A549 treated with ZK216348 at 1 μM for 4 hours (cell line): ENCODE data around the gene TMEM192. TPM values are rescaled to one million over a fixed set of nuclear protein-coding genes. Genes with fewer than 3 reads are reported as not detected.

Experiments
- total RNA-seq: library from RNA; stranded (reverse); fragments of 200-300 nt; extraction: Qiagen RNA extraction; gene quantifications from 5 replicates; pipeline ENCODE4 v1.2.3, GENCODE V29; 2022; ENCODE audit warnings: low read depth

TMEM192 gene
- total RNA-seq: 6.1 to 9.4 TPM (median 7.6 TPM) in 5 replicates

DNA sequence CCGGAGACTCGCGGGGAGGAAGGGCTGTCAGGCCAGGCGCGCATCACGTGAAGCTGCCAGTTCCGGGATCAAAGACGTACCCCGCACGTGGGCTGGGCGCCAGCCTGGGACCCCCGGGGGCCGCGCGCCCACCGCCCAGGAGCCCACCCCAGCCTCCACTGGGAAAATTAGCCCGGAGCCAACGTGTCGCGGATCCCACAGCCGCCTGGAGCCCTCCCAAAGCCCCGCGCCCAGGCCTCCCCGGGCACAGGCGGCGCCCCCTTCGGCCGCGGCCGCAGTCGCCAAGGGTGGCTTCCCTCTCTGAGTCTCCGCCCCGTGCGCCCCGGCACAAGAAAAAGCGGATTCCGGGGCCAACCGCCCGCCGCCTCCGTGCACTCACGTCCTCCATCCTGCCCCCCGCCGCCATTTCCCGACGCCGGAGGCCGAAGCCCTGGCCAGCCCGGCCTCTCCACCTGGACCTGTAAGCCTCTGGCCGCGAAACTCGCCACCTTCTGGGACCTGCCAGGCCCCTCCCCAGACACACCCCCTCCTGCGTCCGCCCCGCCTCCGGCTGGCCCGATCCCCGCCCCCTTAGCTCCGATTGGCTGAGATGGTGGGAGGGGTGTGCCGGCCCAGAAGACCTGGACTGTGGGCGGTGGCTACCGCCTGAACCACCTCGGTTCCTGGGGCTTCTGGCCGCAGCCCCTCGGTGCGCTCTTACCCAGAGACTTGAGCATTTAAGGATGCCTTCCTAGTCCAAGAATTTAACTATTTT, at the start of gene TMEM192:
TMEM192 (minus strand) TSS at position 493 of the 754 bp plus-strand sequence; CDS start at position 406, 87 bp downstream.

GRCh38 chr4:165053645-165054044, 59.0 kb downstream of the TMEM192 start, which contains the start of gene TRIM75:
TSS of gene TRIM75 (plus strand) at chr4:165053866. CDS start at chr4:165059148, 5,282 bp downstream.

GRCh38 chr4:165031436-165032211, 81.0 kb downstream of the TMEM192 start, which contains the start of gene TRIM60:
TSS of gene TRIM60 (plus strand) at chr4:165031999. CDS start at chr4:165040073, 8,074 bp downstream.

Other genes starting within 250 kb of the TMEM192 start
- gene APELA, start 235.7 kb downstream of the TMEM192 start, total RNA-seq: not detected in 5 replicates
- gene TRIM61, start 135.2 kb downstream of the TMEM192 start, total RNA-seq: not detected in 5 replicates
- gene TRIM60, start 80.9 kb downstream of the TMEM192 start, total RNA-seq: not detected in 5 replicates
- gene TRIM75, start 59.0 kb downstream of the TMEM192 start, total RNA-seq: not detected in 5 replicates
- 10.9 to 16.6 TPM (median 13.7 TPM) in 5 replicates for gene KLHL2, start 94.7 kb upstream of the TMEM192 start, total RNA-seq
- 10.9 to 21.3 TPM (median 19.6 TPM) in 5 replicates for gene MSMO1, start 214.8 kb upstream of the TMEM192 start, total RNA-seq